Measurements from ENCODE around the gene SLC29A1. TPM values are rescaled to one million over a fixed set of nuclear protein-coding genes. Genes with fewer than 3 reads are reported as not detected.

SLC29A1 gene
- total and polyA plus RNA-seq, 2 donors (not counting 3 experiments of a cell fraction or from before 2014, with no cell fraction given), result 202 to 539 TPM

- Histone ChIP-seq H3K27me3 (ENCODE audit: control insufficient read depth in 2 of 2, insufficient read depth in 2 of 2, low read length in 2 of 2) (peaks cover 11 to 19% of the 10 kb centered on the region in 2 experiments), H3K4me1 (ENCODE audit: control insufficient read depth, extremely low read depth, insufficient read depth, low read length) (peaks cover 36% of the 10 kb centered on the region), H3K27ac (ENCODE audit: insufficient read depth, low read depth, low read length) (no peak overlapping the region), H3K36me3 (ENCODE audit: control insufficient read depth in 2 of 2, extremely low read depth in 1 of 2, insufficient read depth in 2 of 2, low read length in 2 of 2) (peaks cover 2 to 3% of the 10 kb centered on the region in 2 experiments), H3K4me3 (replicated peaks in 1 of 3; ENCODE audit: insufficient read depth in 1 of 3, low read depth in 1 of 3, low read length in 3 of 3) (no peak overlapping the region), H3K79me2 (ENCODE audit: control insufficient read depth, insufficient read depth, low read length) (peaks cover 26% of the 10 kb centered on the region), H2AFZ (ENCODE audit: low read depth, low read length) (no peak overlapping the region), H3K9me3 (replicated peaks; ENCODE audit: control insufficient read depth, insufficient read depth, low read length) (no peaks in the 10 kb centered on the region), H4K20me1 (replicated peaks; ENCODE audit: control insufficient read depth, extremely low read depth, insufficient read depth, low read length) (no peaks in the 10 kb centered on the region), H3K9ac (replicated peaks; ENCODE audit: extremely low read depth, insufficient read depth, low read length) (no peak overlapping the region), H3K9me1 (replicated peaks; ENCODE audit: control insufficient read depth, extremely low read depth, insufficient read depth, low read length) (no peaks in the 10 kb centered on the region), H3K4me2 (ENCODE audit: insufficient read depth, low read length) (no peak overlapping the region)
- dilution Hi-C loops (cut with MboI; ENCODE audit: extremely low pct_ligation_motif_present, low sequenced_read_pairs) (no loop called here), intact Hi-C loops (cut with micrococcal nuclease) (loop anchor here (1.0 to 2.0 kb wide), 2 partner anchors 28 to 121 kb away; partner anchors contain the start of gene CDC5L)
- FAIRE-seq, result no peak
- DNase-seq (ENCODE audit: low read depth, low spot score), result no peak
- TF ChIP-seq CTCF (IDR thresholded peaks at IDR 0.05; ENCODE audit: extremely low read depth in 1 of 2, insufficient read depth in 1 of 2, low read depth in 1 of 2, low read length in 2 of 2), result no peak
- no peak for TF ChIP-seq POLR2A (IDR thresholded peaks at IDR 0.05; ENCODE audit: low read depth, low read length)
- no peak for TF ChIP-seq GATA2 (IDR thresholded peaks at IDR 0.05; ENCODE audit: insufficient read depth, insufficient read length, low read depth, low read length)
- TF ChIP-seq JUN (IDR thresholded peaks at IDR 0.05; ENCODE audit: borderline replicate concordance, insufficient read depth, insufficient read length, low read depth), result no peak
- no peak for TF ChIP-seq MYC (IDR thresholded peaks at IDR 0.05; ENCODE audit: low read depth, low read length)
- TF ChIP-seq FOS (IDR thresholded peaks at IDR 0.05; ENCODE audit: borderline replicate concordance, insufficient read depth, low read length), result no peak
- no peak for TF ChIP-seq POLR2AphosphoS5 (IDR thresholded peaks at IDR 0.05; ENCODE audit: insufficient read depth, low read depth, low read length)
- TF ChIP-seq MAX (IDR thresholded peaks at IDR 0.05; ENCODE audit: insufficient read depth, insufficient read length), result no peak
- no peak for TF ChIP-seq EZH2 (IDR thresholded peaks at IDR 0.05; ENCODE audit: borderline replicate concordance, low read depth, low read length, severe bottlenecking)
- POLR2A ChIA-PET, result no interaction called here
- BruUV-seq (replicated peaks), result no TSS peak
- CTCF ChIA-PET, result interaction anchor here (6.2 kb wide), 1 partner anchor 72 kb away, joined by 154 read pairs; no protein-coding TSS in a partner anchor
Measured at GRCh38 chr6:44265722-44266233, 42.4 kb downstream of the SLC29A1 start.
